CD14-positive monocyte (primary cell): ENCODE measurements around the gene KIF13A. TPM values are rescaled to one million over a fixed set of nuclear protein-coding genes. Genes with fewer than 3 reads are reported as not detected.

Experiments used
- DNase-seq, 3 donors: peaks; one replicate each; pipeline ENCODE4 v3.0.0-alpha.2; 2011 to 2022
- H2AFZ ChIP-seq: 2 replicates; pipeline ENCODE4 v1.6.0; 2012; ENCODE audit warnings: mild to moderate bottlenecking, low read depth, low read length, inconsistent platforms; ENCODE audit not compliant: insufficient read depth, poor library complexity, severe bottlenecking
- H3K27ac ChIP-seq, 2 donors: 1 replicate in 1 of 2; 2 replicates in 1 of 2; pipeline ENCODE4 v1.5.1; 2012 to 2013; ENCODE audit warnings: low read length in 2 of 2, control low read depth in 1 of 2, inconsistent platforms in 1 of 2, low read depth in 1 of 2, mild to moderate bottlenecking in 1 of 2
- H3K27me3 ChIP-seq, 2 donors: one replicate each; pipeline versions ENCODE4 v1.6.0 to v1.6.1; 2011 to 2013; ENCODE audit warnings: low read length in 2 of 2; ENCODE audit not compliant: control insufficient read depth in 2 of 2, insufficient read depth in 2 of 2
- H3K36me3 ChIP-seq, 2 donors: replicated peaks in 1 of 2; 1 replicate in 1 of 2; 2 replicates in 1 of 2; pipeline versions ENCODE4 v1.5.1 to v1.6.1; 2012 to 2013; ENCODE audit warnings: low read length in 2 of 2, control low read depth in 1 of 2, inconsistent platforms in 1 of 2, mild to moderate bottlenecking in 1 of 2; ENCODE audit not compliant: insufficient read depth in 2 of 2, control insufficient read depth in 1 of 2
- H3K4me1 ChIP-seq, 2 donors: 1 replicate in 1 of 2; 2 replicates in 1 of 2; pipeline versions ENCODE4 v1.5.1 to v1.6.1; 2012 to 2013; ENCODE audit warnings: low read length in 2 of 2, control low read depth in 1 of 2, inconsistent platforms in 1 of 2, mild to moderate bottlenecking in 1 of 2, moderate library complexity in 1 of 2; ENCODE audit not compliant: insufficient read depth in 2 of 2, control insufficient read depth in 1 of 2
- H3K4me2 ChIP-seq: replicated peaks from 2 replicates; pipeline ENCODE3; 2012; ENCODE audit warnings: low read length, moderate library complexity, mild to moderate bottlenecking; ENCODE audit not compliant: poor library complexity, severe bottlenecking; ENCODE audit errors: extremely low read depth
- H3K4me3 ChIP-seq, 3 experiments: fragments of 200-600 bp in 1 of 3; sonication (generic) in 1 of 3; replicated peaks in 1 of 3; 1 replicate in 2 of 3; 2 replicates in 1 of 3; pipeline ENCODE4 v1.5.1; 2011 to 2013; ENCODE audit warnings: low read length in 3 of 3, mild to moderate bottlenecking in 3 of 3, control low read depth in 2 of 3, low read depth in 2 of 3, inconsistent platforms in 1 of 3, moderate library complexity in 1 of 3
- H3K79me2 ChIP-seq: 2 replicates; pipeline ENCODE4 v1.6.0; 2012; ENCODE audit warnings: mild to moderate bottlenecking, control low read depth, inconsistent platforms, low read length, moderate library complexity; ENCODE audit not compliant: insufficient read depth
- H3K9ac ChIP-seq: 2 replicates; pipeline ENCODE4 v1.6.0; 2017; ENCODE audit warnings: low read length, mild to moderate bottlenecking; ENCODE audit not compliant: insufficient read depth, poor library complexity, severe bottlenecking
- H3K9me3 ChIP-seq, 2 donors: replicated peaks in 1 of 2; 1 replicate in 1 of 2; 2 replicates in 1 of 2; pipeline versions ENCODE4 v1.5.1 to v1.6.1; 2012 to 2013; ENCODE audit warnings: low read length in 2 of 2, control low read depth in 1 of 2; ENCODE audit not compliant: control insufficient read depth in 1 of 2, insufficient read depth in 1 of 2
- H4K20me1 ChIP-seq: 2 replicates; pipeline ENCODE4 v1.6.0; 2012; ENCODE audit warnings: mild to moderate bottlenecking, low read length, control low read depth, moderate library complexity; ENCODE audit not compliant: insufficient read depth
- H3K27ac Mint-ChIP-seq, 7 donors: one replicate each; pipeline ENCODE4 v1.8.0; 2020; ENCODE audit warnings: mild to moderate bottlenecking in 7 of 7, mixed read lengths in 7 of 7, moderate library complexity in 6 of 7, inconsistent platforms in 2 of 7
- H3K27me3 Mint-ChIP-seq, 3 donors: one replicate each; pipeline ENCODE4 v1.8.0; 2021 to 2022; ENCODE audit warnings: low read depth in 3 of 3, mild to moderate bottlenecking in 3 of 3, mixed read lengths in 3 of 3, moderate library complexity in 3 of 3, inconsistent platforms in 1 of 3
- H3K36me3 Mint-ChIP-seq, 2 donors: one replicate each; pipeline ENCODE4 v1.8.0; 2020; ENCODE audit warnings: mixed read lengths in 2 of 2, inconsistent platforms in 1 of 2, mild to moderate bottlenecking in 1 of 2
- H3K4me1 Mint-ChIP-seq: one replicate; pipeline ENCODE4 v1.8.0; 2020; ENCODE audit warnings: mild to moderate bottlenecking, mixed read lengths
- H3K4me3 Mint-ChIP-seq, 2 donors: one replicate each; pipeline ENCODE4 v1.8.0; 2020; ENCODE audit warnings: mild to moderate bottlenecking in 2 of 2, mixed read lengths in 2 of 2, moderate library complexity in 1 of 2
- H3K9me3 Mint-ChIP-seq, 7 donors: one replicate each; pipeline ENCODE4 v1.8.0; 2020 to 2022; ENCODE audit warnings: mixed read lengths in 7 of 7, mild to moderate bottlenecking in 6 of 7, moderate library complexity in 6 of 7, inconsistent platforms in 2 of 7
- CTCF ChIP-seq: fragments of 200-600 bp; IDR thresholded peaks from one replicate; pipeline ENCODE4 v1.8.0; 2022; ENCODE audit warnings: antibody characterized with exemption, mild to moderate bottlenecking
- WGBS: methylation state at CpG from one replicate; pipeline ENCODE4 v1.1.5; 2013; ENCODE audit warnings: missing lambda C conversion rate; ENCODE audit not compliant: insufficient coverage; 5-methylcytosine and 5-hydroxymethylcytosine counted together
- intact Hi-C, 2 donors: fragments of 100-400 bp; cut with micrococcal nuclease; formaldehyde crosslinking; loops; one replicate each; pipeline versions ENCODE4 v1.15.0 to v1.15.1; 2023
- polyA plus RNA-seq, 3 donors: library from polyadenylated mRNA; depleted of rRNA in 1 of 3; unstranded in 2 of 3; stranded (reverse) in 1 of 3; fragments of 300-500 nt in 2 of 3; fragments of >200 nt in 1 of 3; fragmentation: Illumina TruSeq in 2 of 3; gene quantifications; 1 replicate in 2 of 3; 2 replicates in 1 of 3; pipeline ENCODE4 v1.2.3, GENCODE V29; 2012 to 2021

KIF13A gene
- polyA plus RNA-seq, 3 donors = 2.9 to 28.4 (median 6.0) TPM

GRCh38 chr6:17998442-17998841 is 11.0 kb upstream of the KIF13A start:
- no peaks in the 10 kb centered on the region for H3K79me2 ChIP-seq
- Mint-ChIP-seq H3K36me3 (no peaks in the 10 kb centered on the region), H3K27ac (peak overlapping the region in 2 of 7 donors; percentile 53 to 74), H3K4me3 (no peak overlapping the region), H3K9me3 (peaks cover 0 to 5% (median 0%) of the 10 kb centered on the region in 7 donors), H3K27me3 (peaks cover 6 to 8% (median 6%) of the 10 kb centered on the region in 3 donors), H3K4me1 (peaks cover 27% of the 10 kb centered on the region)
- no peak overlapping the region for H3K4me2 ChIP-seq
- intact Hi-C loops = loop anchor here in 1 of 2 donors (10.0 kb wide), 2 partner anchors 84 to 126 kb away; partner anchors contain the start of gene NHLRC1
- no peak overlapping the region for H3K9ac ChIP-seq
- H2AFZ ChIP-seq = no peak overlapping the region
- H3K4me3 ChIP-seq = no peak overlapping the region
- no peak for TF ChIP-seq CTCF
- WGBS = 100% methylated on average over 1 of the region's 1 CpG
- H3K27me3 ChIP-seq = no peaks in the 10 kb centered on the region
- no peaks in the 10 kb centered on the region for H3K36me3 ChIP-seq
- H3K9me3 ChIP-seq = no peaks in the 10 kb centered on the region
- H3K27ac ChIP-seq = no peak overlapping the region
- H3K4me1 ChIP-seq = peaks cover 18 to 27% of the 10 kb centered on the region in 2 donors
- H4K20me1 ChIP-seq = no peaks in the 10 kb centered on the region
- DNase-seq = peak in 2 of 3 donors; percentile 38 to 74

GRCh38 chr6:17998003-17998402 is 10.6 kb upstream of the KIF13A start:
- H3K4me1 Mint-ChIP-seq = peaks cover 30% of the 10 kb centered on the region
- H3K9me3 Mint-ChIP-seq = peaks cover 0 to 5% (median 0%) of the 10 kb centered on the region in 7 donors
- H3K4me1 ChIP-seq = peaks cover 22 to 32% of the 10 kb centered on the region in 2 donors
- H2AFZ ChIP-seq = no peak overlapping the region
- intact Hi-C loops = loop anchor here in 1 of 2 donors (10.0 kb wide), 2 partner anchors 83 to 127 kb away; partner anchors contain the start of gene NHLRC1
- H3K36me3 Mint-ChIP-seq = no peaks in the 10 kb centered on the region
- H3K4me2 ChIP-seq = no peak overlapping the region
- H3K4me3 Mint-ChIP-seq = no peak overlapping the region
- peaks cover 6 to 8% (median 6%) of the 10 kb centered on the region in 3 donors for H3K27me3 Mint-ChIP-seq
- 30% methylated on average over 2 of the region's 3 CpGs for WGBS
- H3K27me3 ChIP-seq = no peaks in the 10 kb centered on the region
- H3K9me3 ChIP-seq = no peaks in the 10 kb centered on the region
- TF ChIP-seq CTCF = no peak
- no peak overlapping the region for H3K9ac ChIP-seq
- H4K20me1 ChIP-seq = no peaks in the 10 kb centered on the region
- peak overlapping the region in 3 of 7 donors; percentile 20 to 74 (median 53) for H3K27ac Mint-ChIP-seq
- no peak overlapping the region for H3K4me3 ChIP-seq
- no peaks in the 10 kb centered on the region for H3K36me3 ChIP-seq
- DNase-seq = peak in 2 of 3 donors; percentile 63 to 65
- H3K79me2 ChIP-seq = no peaks in the 10 kb centered on the region
- H3K27ac ChIP-seq = no peak overlapping the region
